Gastroesophageal sphincter (tissue), 4 donors: ENCODE data around the gene LDB3. TPM values are rescaled to one million over a fixed set of nuclear protein-coding genes. Genes with fewer than 3 reads are reported as not detected.
"Not testable (repeated sequence)": the region's sequence is repeated elsewhere in the genome, so short reads cannot be mapped to it uniquely, and the experiment has no call there.

Source experiments
- ATAC-seq: fragments of 150-250 bp; one replicate; pipeline ENCODE4 v1.9.1; 2016; ENCODE audit warnings: mild to moderate bottlenecking, moderate library complexity
- H3K27ac ChIP-seq, 4 donors: fragments of 200-600 bp; sonication (generic) in 3 of 4; 1 replicate in 3 of 4; 2 replicates in 1 of 4; pipeline ENCODE4 v1.5.1; 2016 to 2019
- H3K27me3 ChIP-seq: fragments of 200-600 bp; sonication (generic); one replicate; pipeline ENCODE4 v1.5.1; 2019
- H3K36me3 ChIP-seq, 2 donors: fragments of 200-600 bp; sonication (generic); one replicate each; pipeline ENCODE4 v1.5.1; 2019; ENCODE audit warnings: control low read depth in 1 of 2
- H3K4me1 ChIP-seq, 3 donors: fragments of 200-600 bp; sonication (generic); 1 replicate in 2 of 3; 2 replicates in 1 of 3; pipeline ENCODE4 v1.5.1; 2016 to 2019; ENCODE audit warnings: control low read depth in 2 of 3
- H3K4me3 ChIP-seq, 2 donors: fragments of 200-600 bp; sonication (generic); one replicate each; pipeline ENCODE4 v1.5.1; 2019; ENCODE audit warnings: mild to moderate bottlenecking in 1 of 2, moderate library complexity in 1 of 2
- H3K9me3 ChIP-seq, 3 donors: fragments of 200-600 bp; sonication (generic); one replicate each; pipeline ENCODE4 v1.5.1; 2017 to 2019; ENCODE audit warnings: control low read depth in 2 of 3
- CTCF ChIP-seq, 4 experiments: fragments of 200-600 bp in 2 of 4; fragments of 450-650 bp in 2 of 4; sonication (generic) in 1 of 4; IDR thresholded peaks; one replicate each; pipeline ENCODE4 v1.5.1; 2017 to 2019; ENCODE audit warnings: antibody characterized with exemption in 4 of 4, mild to moderate bottlenecking in 2 of 4, moderate library complexity in 2 of 4
- EP300 ChIP-seq: sonication (generic); formaldehyde crosslinking; IDR thresholded peaks from one replicate; pipeline ENCODE4 v1.6.1; 2017; ENCODE audit warnings: antibody characterized with exemption, mild to moderate bottlenecking
- POLR2A ChIP-seq, 2 donors: fragments of 450-650 bp; IDR thresholded peaks; one replicate each; pipeline ENCODE4 v1.6.1; 2017; ENCODE audit warnings: antibody characterized with exemption in 2 of 2, mild to moderate bottlenecking in 2 of 2, moderate library complexity in 1 of 2
- POLR2AphosphoS5 ChIP-seq: sonication (generic); formaldehyde crosslinking; IDR thresholded peaks from one replicate; pipeline ENCODE4 v1.6.1; 2017; ENCODE audit warnings: antibody characterized with exemption
- WGBS, 2 donors: methylation state at CpG; one replicate each; pipeline ENCODE4 v1.1.5; 2018; ENCODE audit warnings: low coverage in 1 of 2; 5-methylcytosine and 5-hydroxymethylcytosine counted together
- total RNA-seq, 4 donors: library from RNA; depleted of rRNA; stranded (reverse); fragments of >200 nt; gene quantifications; one replicate each; pipeline ENCODE4 v1.1.0, GENCODE V29; 2016

The LDB3 gene
- total RNA-seq, 4 donors from 2014 or later = 12.9 to 45.8 (median 18.6) TPM

GRCh38 chr10:86732771-86733170 lies 64.5 kb downstream of the LDB3 start:
- TF ChIP-seq EP300 (no peak), POLR2A (IDR thresholded peaks at IDR 0.05) (no peak), CTCF (IDR thresholded peaks at IDR 0.05) (no peak), POLR2AphosphoS5 (no peak)
- WGBS, 2 donors = 37 to 54% methylated on average over 2 to 7 of the region's 13 CpGs
- no peaks in the 10 kb centered on the region for H3K27me3 ChIP-seq
- H3K36me3 ChIP-seq = no peaks in the 10 kb centered on the region
- H3K4me1 ChIP-seq = peaks cover 5 to 82% (median 13%) of the 10 kb centered on the region in 3 donors
- H3K4me3 ChIP-seq = no peak overlapping the region
- H3K27ac ChIP-seq = peak overlapping the region; percentile 93 to 96 (median 95)
- ATAC-seq = peak; percentile 6
- no peaks in the 10 kb centered on the region for H3K9me3 ChIP-seq

- H3K36me3 ChIP-seq = no peaks in the 10 kb centered on the region
- H3K4me1 ChIP-seq = peaks cover 5 to 87% (median 16%) of the 10 kb centered on the region in 3 donors
- no peak overlapping the region for H3K4me3 ChIP-seq
- 23 to 35% methylated on average over 4 to 5 of the region's 8 CpGs for WGBS, 2 donors
- peak overlapping the region; percentile 93 to 96 (median 95) for H3K27ac ChIP-seq
- no peaks in the 10 kb centered on the region for H3K9me3 ChIP-seq
- TF ChIP-seq CTCF (IDR thresholded peaks at IDR 0.05) (peak in 3 of 4 experiments; percentile 37 to 46 (median 44)), POLR2A (IDR thresholded peaks at IDR 0.05) (peak in 1 of 2 donors; percentile 35), EP300 (peak; percentile 96), POLR2AphosphoS5 (peak; percentile 93)
- no peaks in the 10 kb centered on the region for H3K27me3 ChIP-seq
- peak; percentile 89 for ATAC-seq
These were observed 65.0 kb downstream of the LDB3 start for GRCh38 chr10:86733260-86733671.

GRCh38 chr10:86734207-86734988 lies 66.1 kb downstream of the LDB3 start:
- Histone ChIP-seq H3K27me3 (no peaks in the 10 kb centered on the region), H3K27ac (peak overlapping the region; percentile 93 to 96 (median 95)), H3K36me3 (no peaks in the 10 kb centered on the region), H3K4me3 (no peak overlapping the region), H3K9me3 (no peaks in the 10 kb centered on the region), H3K4me1 (peaks cover 5 to 98% (median 16%) of the 10 kb centered on the region in 3 donors)
- ATAC-seq = peak; percentile 64
- WGBS, 2 donors = 10 to 46% methylated on average over 3 of the region's 4 CpGs
- TF ChIP-seq CTCF (IDR thresholded peaks at IDR 0.05) (no peak), EP300 (no peak), POLR2A (IDR thresholded peaks at IDR 0.05) (no peak), POLR2AphosphoS5 (peak; percentile 53)

DNA sequence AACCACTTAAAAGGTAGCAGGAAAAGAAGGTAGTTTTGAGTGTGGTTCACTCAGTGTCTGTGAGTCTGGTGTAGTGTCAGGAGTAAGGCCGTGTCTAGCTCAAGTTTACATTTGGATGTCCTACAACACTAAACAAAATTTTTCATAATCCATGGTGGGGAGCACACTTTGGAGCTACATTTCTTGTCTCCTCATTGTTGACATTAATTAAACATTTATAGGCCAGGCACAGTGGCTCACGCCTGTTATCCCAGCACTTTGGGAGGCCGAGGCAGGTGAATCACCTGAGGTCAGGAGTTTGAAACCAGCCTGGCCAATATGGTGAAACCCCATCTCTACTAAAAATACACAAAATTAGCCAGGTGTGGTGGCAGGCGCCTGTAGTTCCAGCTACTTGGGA lies 67.0 kb downstream of the LDB3 start:
- not testable (repeated sequence) for ATAC-seq, H3K4me3 ChIP-seq, H3K9me3 ChIP-seq, H3K27me3 ChIP-seq, H3K36me3 ChIP-seq
- peak overlapping the region; percentile 93 to 96 (median 95) for H3K27ac ChIP-seq
- 48 to 60% methylated on average over 3 to 4 of the region's 4 CpGs for WGBS, 2 donors
- peaks cover 5 to 91% (median 16%) of the 10 kb centered on the region in 3 donors for H3K4me1 ChIP-seq

GRCh38 chr10:86742230-86742629 lies 73.9 kb downstream of the LDB3 start:
- H3K27ac ChIP-seq = peak overlapping the region in 3 of 4 donors; percentile 0 to 82 (median 81)

More at GRCh38 chr10:86742230-86742629, 73.9 kb downstream of the LDB3 start:
- no peak for ATAC-seq
- H3K9me3 ChIP-seq = no peaks in the 10 kb centered on the region
- WGBS, 2 donors = 89% methylated on average over 1 of the region's 1 CpG; no CpG with 5 or more reads in 1 of the 2 donors
- no peak overlapping the region for H3K4me3 ChIP-seq
- no peaks in the 10 kb centered on the region for H3K27me3 ChIP-seq
- H3K36me3 ChIP-seq = no peaks in the 10 kb centered on the region
- TF ChIP-seq POLR2AphosphoS5 (peak; percentile 10), EP300 (no peak)
- H3K4me1 ChIP-seq = peaks cover 0 to 65% (median 12%) of the 10 kb centered on the region in 3 donors
